ENCODE measurements around the gene ANKRD13A.
"Not testable (repeated sequence)": the region's sequence is repeated elsewhere in the genome, so short reads cannot be mapped to it uniquely, and the experiment has no call there.

Gene ANKRD13A

DNA sequence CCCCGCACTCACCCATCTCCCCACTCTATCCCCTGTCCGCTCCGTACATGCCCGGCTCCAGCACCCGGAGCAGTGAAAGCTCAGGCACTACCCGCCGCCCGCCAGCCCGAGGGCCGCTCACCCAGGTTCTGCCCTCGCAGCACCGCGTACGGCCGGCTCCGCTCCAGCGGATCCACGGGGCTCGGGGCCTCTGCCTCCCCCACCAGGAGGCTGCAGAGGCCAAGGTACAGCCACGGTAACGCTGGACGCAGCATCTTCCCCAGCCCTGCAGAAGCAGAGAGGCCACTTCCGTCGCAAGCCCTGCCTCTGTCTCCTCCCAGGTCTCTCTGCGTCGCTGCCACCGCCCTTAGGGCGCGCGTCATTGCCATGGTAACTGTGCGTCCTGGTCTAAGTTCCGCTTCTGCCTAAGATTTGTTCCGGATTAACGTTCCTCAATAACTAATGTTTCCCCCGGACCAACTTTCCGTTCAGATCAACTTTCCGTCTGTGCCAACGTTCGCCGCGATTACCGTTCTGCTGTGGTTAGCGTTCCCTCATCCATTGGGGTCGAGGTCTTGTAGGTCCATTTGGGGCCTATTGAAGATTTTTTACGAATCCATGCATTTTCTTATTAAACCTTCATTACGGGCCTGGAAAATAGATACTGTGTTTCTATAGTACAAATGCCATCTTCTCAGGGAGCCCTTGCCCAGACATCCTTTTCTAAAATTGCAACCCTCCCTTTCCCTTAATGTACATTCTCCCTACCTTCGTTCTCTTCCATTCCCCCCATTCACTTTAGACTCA, 49.2 kb downstream of the ANKRD13A start, which contains the start of gene C12orf76:
C12orf76 (minus strand) TSS at position 281 of the 786 bp plus-strand sequence; CDS start at position 254, 27 bp downstream.
- DNase-seq (ENCODE audit: low read depth in 2 of 2): peak; percentile 84 to 88

DNA sequence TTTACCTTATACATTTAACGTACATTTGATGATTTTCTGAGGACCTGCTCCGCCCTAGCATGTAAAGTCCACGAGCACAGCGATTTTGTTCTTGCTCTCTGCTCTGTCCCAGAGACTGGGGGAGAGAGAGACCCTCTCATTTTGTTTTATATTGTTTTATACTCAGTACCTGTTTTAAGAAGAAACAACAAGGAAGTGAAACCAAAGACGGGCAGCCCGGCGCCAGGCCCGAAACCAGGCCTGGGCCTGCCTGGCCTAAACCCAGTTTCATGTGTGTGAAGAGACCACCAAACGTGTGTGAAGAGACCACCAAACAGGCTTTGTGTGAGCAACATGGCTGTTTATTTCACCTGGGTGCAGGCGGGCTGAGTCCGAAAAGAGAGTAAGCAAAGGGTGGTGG, 49.8 kb downstream of the ANKRD13A start:
- DNase-seq (ENCODE audit: low read depth in 2 of 2): not testable (repeated sequence)

DNA sequence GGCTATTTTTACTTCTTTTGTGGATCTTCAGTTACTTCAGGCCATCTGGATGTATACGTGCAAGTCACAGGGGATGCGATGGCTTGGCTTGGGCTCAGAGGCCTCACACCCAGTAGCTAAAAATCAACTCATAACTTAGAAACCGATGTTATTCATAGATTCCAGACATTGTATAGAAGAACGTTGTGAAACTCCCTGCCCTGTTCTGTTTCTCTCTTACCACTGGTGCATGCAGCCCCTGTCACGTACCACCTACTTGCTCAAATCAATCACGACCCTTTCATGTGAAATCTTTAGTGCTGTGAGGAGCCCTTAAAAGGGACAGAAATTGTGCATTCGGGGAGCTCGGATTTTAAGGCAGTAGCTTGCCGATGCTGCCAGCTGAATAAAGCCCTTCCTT, 50.4 kb downstream of the ANKRD13A start:
- DNase-seq (ENCODE audit: low read depth in 2 of 2): not testable (repeated sequence)

DNA sequence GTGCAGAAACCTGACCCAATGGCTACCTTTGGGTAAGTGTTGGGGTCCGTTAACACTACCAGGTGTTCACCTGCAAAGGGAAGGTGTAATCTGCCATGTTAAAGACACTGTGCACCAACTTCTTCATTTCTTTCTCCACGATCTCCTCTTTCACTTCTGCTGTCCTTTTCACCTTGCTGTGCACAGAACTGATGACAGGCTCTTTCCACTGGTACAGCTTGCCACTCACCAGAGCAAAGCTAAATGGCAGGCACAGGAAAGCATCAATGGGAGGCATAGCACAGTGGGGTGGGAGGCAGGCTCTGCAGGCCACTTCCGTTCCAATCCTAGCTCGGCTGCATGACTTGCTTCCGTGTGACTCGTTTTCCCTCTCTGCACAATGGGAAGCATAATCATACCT, 51.7 kb downstream of the ANKRD13A start:
- DNase-seq (ENCODE audit: low read depth in 2 of 2): no peak

DNA sequence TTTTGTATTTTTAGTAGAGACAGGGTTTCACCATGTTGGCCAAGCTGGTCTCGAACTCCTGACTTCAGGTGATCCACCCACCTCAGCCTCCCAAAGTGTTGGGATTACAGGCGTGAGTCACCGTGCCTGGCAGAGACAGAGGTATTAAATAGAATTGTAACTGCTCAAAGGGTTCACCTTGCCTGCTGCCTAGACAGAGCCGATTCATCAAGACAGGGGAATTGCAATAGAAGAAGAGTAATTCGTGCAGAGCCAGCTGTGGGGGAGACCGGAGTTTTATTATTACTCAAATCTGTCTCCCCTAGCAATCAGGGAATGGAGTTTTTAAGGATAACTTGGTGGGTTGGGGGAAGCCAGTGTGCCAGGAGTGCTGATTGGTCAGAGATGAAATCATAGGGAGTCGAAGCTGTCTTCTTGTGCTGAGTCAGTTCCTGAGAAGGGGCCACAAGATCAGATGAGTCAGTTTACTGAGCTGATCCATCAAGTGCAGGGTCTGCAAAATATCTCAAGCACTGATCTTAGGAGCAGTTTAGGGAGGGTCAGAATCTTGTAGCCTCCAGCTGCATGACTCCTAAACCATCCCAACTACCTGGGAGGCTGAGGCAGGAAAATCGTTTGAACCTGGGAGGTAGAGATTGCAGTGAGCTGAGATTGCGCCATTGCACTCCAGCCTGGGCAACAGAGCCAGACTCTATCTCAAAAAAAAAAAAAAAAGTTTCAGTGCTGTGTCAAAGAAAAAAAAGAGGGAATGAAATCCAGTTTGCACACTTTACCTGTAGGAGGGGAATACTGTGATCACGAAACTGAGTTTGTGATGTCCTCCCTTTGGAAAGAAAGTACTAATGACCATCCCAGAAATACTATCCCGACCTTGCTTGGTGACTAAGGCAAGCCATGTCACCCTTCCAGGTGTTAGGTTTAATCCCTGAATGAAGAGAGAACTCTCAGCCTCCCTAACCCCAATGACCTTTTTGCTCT, 56.4 kb downstream of the ANKRD13A start:
- peak in 1 of 2 donors; percentile 52 for DNase-seq (ENCODE audit: low read depth in 2 of 2)

DNA sequence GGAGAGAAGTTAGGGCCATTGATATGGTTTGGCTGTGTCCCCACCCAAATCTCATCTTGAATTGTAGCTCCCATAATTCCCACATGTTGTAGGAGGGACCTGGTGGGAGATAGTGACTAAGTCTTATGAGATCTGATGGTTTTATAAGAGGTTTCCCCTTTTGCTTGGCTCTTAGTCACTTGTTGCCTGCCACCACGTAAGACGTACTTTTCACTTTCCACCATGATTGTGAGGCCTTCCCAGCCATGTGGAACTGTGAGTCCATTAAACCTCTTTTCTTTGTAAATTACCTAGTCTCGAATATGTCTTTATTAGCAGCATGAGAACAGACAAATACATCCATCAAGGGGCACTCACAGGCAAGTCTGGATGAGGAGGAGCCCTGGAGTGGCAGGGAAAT, 57.4 kb downstream of the ANKRD13A start:
- DNase-seq (ENCODE audit: low read depth in 2 of 2): not testable (repeated sequence)

DNA sequence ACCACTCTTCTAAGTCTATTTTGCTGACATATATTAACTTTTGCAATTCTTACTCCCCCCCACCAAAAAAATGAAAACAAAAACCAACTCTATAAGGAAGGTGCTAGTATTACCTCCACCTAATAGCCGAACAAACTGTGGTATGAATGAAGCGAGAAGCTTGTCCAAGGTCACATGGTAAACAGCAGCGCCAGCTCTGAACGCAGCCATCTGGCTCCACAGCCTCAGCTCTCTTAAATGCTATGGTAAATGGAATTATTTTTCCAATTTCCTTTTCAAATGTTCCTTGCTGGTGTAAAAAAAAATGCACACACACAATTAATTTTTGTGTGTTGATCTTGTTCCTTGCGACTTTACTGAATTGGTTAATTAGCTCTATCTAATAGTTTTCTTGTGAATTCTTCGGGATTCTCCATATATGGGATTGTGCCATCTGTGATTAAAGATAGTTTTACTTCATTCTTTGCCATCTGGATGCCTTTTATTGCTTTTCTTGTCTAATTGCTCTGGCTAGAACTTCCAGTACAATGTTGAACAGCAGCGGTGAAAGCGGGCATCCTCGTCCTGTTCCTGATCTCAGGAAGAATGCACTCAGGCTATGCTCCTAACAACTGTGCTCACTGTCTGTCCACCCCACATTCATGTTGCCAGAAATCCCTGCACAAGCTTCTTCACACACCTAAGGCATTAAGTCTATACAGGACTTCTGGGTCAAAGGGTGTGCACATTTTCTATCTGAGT, 59.8 kb downstream of the ANKRD13A start:
- DNase-seq (ENCODE audit: low read depth in 2 of 2): no peak

DNA sequence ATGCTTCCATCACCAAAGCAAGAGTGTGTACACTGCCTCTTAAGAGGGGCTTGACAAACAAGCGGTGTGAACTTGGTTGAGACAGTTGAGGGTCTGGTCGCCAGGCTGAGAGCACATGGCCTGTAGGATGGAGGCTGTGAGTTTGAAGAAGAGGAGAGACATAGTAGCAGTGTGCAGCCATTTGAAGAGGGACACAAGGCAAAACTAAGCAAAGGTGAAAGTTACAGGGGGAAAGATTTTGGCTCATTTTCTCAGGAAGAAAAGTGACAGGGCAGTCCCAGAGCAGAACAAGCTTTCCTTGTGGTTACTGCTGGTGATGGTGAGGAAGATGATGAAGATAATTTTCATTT, 60.4 kb downstream of the ANKRD13A start:
- DNase-seq (ENCODE audit: low read depth in 2 of 2): no peak

DNA sequence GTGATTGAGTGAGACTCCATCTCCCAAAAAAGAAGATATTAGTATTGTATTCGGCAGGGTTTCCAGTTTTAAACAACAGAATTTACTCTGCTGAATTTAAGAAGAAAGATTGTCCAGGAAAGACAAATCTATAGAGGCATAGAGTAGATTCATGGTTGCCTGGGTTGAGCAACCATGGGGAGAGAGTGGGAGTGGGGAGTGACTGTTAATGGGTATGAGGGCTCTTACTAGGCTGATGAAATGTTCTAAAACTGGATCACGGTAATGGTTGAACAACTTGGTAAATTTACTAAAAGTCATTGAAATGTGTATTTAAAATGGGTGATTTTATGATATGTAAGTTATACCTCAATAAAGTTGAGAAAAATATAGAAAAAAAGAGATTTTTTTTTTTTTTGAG, 63.0 kb downstream of the ANKRD13A start:
- no peak for DNase-seq (ENCODE audit: low read depth in 2 of 2)

DNA sequence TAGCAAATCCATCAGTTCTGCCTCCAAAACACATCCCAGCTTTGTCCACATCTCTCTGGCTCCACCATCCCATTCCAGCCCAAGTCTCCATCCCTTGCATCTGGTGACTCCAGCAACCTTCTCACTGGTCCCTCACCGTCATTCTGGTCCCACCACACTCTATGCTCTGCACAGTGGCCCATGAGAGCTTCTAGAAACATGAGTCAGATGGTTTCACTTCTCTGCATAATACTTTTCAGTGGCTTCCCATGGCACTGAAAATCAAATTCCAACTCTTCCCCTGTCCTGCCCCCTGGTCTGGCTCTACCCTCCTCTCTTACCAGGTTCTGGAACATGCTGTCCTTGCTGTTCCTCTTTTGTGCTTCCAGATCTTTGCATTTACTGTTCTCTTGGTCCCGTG, 66.3 kb downstream of the ANKRD13A start:
- DNase-seq (ENCODE audit: low read depth in 2 of 2): no peak

DNA sequence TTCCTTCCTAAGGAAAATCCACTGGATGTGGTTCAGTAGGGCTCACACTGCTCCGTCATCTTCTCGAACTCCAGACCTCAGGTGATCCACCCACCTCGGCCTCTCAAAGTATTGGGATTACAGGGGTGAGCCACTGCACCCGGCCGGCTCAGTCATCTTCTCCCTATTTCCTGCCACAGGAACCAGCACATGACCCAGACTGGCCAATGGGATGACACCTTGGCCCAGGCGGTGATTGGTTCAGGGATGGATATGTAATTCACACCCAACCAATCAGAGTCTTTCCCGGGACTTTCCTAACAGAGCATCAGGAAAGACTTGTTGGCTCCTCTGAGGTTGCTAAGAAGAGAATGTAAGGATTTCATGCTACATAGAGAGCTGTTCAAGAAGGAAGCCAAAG, 68.3 kb downstream of the ANKRD13A start:
- no peak for DNase-seq (ENCODE audit: low read depth in 2 of 2)

DNA sequence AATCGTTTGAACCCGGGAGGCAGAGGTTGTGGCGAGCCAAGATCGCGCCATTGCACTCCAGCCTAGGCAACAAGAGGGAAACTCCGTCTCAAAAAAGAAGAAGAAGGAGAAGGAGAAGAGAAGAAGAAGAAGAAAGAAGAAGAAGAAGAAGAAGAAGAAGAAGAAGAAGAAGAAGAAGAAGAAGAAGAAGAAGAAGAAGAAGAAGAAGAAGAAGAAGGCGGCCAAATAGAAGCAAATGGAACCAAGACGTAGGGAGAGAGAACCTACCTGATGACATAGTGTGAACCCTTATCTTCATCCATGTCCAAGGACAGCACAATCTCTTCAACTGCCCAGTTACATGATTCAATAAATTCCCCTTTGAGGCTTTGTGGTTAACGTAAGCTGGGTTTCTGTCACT, 68.9 kb downstream of the ANKRD13A start:
- not testable (repeated sequence) for DNase-seq (ENCODE audit: low read depth in 2 of 2)

DNA sequence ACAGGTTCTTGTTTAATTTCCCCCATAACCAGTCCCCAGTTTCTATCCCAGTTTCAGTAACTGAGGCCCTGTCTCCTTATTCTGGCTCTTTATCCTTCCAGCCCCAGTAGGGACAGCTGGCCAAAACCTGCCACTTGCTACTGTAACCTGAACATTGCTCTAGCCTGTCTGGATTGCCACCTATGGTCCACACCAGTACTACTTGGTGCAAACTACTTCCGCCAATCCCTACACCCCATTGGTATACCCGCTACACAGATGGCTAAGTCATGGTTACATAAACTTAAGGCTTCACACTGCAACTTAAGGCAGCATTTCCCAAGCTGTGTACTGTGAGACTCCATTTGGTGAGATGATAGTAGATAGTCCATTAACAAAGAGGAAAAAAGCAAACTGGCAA, 69.4 kb downstream of the ANKRD13A start:
- DNase-seq (ENCODE audit: low read depth in 2 of 2): no peak

DNA sequence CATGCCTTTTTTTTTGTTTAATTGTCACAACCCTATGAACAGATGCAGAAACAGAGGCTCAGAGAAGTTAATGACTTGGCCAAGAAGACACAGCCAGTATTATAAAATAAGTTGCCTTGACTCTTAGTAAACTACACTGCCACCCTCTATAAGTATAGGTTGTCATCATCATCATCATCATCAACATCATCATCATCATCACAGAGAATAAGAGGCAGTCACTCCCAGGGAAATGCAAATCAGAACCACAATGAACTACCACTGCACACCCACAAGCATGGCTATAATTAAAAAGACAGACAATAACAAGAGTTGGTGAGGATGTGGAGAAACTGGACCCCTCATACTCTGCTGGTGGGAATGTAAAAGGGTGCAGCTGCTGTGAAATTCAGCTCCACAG, 72.3 kb downstream of the ANKRD13A start:
- no peak for DNase-seq (ENCODE audit: low read depth in 2 of 2)

DNA sequence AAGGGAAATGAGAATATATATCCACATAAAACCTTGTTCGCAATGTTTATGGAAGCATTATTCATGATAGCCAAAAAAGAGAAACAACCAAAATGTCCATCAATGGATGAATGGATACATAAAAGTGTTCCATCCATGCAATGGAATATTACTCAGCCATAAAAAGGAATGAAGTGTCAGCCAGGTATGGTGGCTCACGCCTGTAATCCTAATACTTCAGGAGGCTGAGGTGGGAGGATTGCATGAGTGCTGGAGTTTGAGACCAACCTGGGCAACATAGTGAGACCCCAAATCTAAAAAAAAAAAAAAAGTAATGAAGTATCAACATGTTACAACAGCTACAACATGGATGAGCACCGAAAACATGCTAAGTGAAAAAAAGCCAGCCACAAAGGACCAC, 72.7 kb downstream of the ANKRD13A start:
- no peak for DNase-seq (ENCODE audit: low read depth in 2 of 2)

DNA sequence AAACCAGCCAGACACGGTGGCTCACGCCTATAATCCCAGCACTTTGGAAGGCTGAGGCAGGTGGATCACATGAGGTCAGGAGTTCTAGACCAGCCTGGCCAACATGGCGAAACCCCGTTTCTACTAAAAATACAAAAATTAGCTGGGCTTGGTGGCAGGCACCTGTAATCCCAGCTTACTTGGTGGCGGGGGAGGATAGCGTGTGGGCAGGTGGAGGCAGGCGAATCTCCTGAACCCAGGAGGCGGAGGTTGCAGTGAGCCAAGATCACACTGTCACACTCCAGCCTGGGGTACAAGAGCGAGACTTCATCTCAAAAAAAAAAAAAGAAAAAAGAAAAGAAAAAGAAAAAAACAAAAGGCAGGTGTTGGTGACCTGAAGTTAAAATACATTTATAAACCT, 73.4 kb downstream of the ANKRD13A start:
- DNase-seq (ENCODE audit: low read depth in 2 of 2): not testable (repeated sequence)

DNA sequence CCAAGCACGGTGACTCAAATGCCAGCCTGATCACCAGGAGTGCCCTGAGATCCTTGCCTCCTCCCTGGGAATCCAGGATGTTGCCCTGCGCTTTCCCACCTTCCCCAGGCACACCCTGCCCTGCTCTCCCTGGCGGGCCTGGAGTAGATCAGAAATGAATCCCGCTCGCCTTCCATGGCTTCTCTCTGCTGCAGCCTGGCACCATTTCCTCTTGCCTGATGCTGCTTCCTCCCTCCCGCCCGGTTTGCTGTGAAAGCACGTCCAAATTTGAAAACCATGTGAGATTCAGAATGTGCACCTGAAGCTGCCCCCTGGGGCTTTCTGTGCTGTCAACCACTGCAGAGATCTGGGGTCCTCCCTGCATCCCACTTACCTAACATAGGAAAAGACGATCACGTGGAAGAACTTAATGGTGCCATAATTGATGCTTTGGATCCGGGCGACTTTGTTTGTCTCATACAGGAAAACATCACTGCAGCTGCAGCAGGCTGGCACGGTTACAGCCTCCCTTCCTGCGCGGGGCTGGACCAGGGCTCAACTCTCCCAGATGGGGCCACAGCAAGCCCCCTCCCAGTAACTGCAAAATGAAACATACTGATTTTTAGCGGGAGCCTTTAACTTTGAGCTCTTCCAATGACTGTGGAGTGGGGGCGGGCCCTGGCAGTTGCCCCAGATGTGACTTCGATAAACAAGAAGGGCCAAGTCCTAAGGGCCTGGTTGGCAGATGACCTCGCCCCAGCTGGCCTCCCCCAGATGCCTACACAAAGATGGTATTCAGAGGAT, 74.0 kb downstream of the ANKRD13A start:
- no peak for DNase-seq (ENCODE audit: low read depth in 2 of 2)

DNA sequence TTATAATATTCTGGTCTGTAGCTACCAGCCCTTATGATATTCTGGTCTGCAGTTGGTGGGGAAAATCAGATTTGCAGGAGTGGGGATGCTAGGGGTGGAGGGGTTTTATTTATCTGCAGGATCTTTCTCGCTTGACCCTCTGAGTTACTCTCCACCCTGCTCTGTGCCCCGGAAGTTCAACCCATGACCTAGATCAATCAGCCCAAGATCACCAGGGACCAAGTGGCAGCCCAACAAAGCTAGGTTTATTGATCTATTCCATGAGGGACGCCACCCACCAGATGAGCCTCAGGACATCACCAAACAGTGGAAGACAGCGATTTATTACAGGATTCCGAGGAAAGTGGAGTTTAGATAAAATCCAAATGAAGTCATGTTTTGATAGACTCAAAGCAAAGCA, 74.9 kb downstream of the ANKRD13A start:
- DNase-seq (ENCODE audit: low read depth in 2 of 2): no peak

DNA sequence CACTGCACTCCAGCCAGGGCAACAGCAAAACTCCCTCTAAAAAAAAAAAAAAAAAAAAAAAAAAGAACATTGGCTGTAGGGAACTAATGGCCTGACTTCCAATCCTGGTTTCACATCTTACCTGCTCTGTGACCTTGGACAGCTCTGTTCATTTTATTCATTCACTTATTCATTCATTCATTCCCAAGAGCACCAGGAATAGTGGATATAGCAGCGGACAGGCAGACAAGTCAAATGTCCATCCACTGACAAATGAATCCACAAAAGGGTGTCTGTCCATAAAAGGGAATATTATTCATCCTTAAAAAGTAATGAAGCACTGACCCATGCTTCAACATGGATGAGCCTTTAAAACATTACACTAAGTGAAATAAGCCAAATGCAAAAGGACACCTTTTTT, 76.7 kb downstream of the ANKRD13A start:
- no peak for DNase-seq (ENCODE audit: low read depth in 2 of 2)

DNA sequence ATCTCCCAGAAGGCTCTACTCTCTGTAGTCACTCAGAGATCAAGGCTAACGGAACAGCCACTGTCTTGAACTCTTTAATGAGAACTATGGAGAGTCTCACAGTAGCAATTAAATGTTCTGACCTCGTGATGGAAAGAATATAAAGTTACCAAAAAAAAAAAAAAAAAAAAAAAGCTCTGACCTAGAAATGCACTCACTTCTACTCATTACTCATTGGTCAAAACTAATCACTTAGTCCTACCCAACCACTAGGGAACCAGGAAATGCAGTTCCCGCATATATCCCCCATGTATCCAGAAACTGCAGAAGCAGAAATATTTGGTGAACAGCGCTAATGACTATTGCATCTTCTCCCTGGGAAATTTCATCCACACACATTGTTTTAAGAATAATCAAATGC, 78.6 kb downstream of the ANKRD13A start:
- DNase-seq (ENCODE audit: low read depth in 2 of 2): no peak

Data from stimulated activated CD4-positive, alpha-beta T cell treated with anti-CD3 and anti-CD28 coated beads, Interleukin-15, amount 100 ng/mL, for 48 hours (primary cell).